Measurements from ENCODE around the gene ART1.
"Not testable (repeated sequence)": the region's sequence is repeated elsewhere in the genome, so short reads cannot be mapped to it uniquely, and the experiment has no call there.

Gene ART1

DNA sequence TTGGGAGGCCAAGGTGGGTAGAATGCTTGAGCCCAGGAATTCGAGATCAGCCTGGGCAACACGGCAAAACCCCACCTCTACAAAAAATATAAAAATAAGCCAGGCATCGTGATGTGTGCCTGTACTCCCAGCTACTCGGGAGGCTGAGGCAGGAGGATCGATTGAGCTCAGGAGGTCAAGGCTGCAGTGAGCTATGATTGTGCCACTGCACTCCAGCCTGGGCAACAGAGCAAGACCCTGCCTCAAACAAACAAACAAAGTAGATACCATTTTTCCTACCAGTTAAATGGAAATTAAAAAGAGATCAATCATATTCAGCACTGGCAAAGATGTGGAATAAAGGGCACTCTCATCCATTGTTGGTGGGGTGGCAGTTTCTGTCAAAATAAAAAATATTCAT lies 12.4 kb downstream of the ART1 start:
- H3K36me3 ChIP-seq (ENCODE audit: control insufficient read depth, low read depth, low read length); H3K4me1 ChIP-seq (ENCODE audit: control insufficient read depth, low read depth, low read length): not testable (repeated sequence)

DNA sequence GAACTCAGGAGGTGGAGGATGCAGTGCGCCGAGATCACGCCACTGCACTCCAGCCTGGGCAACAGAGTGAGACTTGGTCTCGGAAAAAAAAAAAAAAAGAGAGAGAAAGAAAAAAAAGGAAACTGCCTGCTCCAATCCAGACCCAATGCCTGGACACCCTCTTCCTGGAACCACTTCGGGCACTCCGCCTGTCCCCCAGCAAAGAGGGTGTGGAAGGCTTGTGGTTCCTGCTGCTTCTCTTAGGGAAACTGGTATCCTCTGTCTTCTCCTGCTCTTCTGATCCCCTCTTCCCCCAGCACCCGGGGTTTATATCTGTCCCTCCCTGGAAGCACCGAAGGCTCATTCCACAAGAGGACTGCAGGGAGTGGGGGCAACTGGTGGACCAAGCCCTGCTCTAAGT lies 13.3 kb downstream of the ART1 start:
- no peak overlapping the region for H3K4me3 ChIP-seq (ENCODE audit: low read length)

More for the DNA sequence above, 12.4 kb downstream of the ART1 start:
- H3K27ac ChIP-seq (ENCODE audit: low read length); H3K27me3 ChIP-seq (ENCODE audit: control insufficient read depth, insufficient read depth, low read length); H3K9ac ChIP-seq (ENCODE audit: low read length); H3K9me3 ChIP-seq (ENCODE audit: control insufficient read depth, low read depth, low read length); H3K4me3 ChIP-seq (ENCODE audit: low read length): not testable (repeated sequence)

DNA sequence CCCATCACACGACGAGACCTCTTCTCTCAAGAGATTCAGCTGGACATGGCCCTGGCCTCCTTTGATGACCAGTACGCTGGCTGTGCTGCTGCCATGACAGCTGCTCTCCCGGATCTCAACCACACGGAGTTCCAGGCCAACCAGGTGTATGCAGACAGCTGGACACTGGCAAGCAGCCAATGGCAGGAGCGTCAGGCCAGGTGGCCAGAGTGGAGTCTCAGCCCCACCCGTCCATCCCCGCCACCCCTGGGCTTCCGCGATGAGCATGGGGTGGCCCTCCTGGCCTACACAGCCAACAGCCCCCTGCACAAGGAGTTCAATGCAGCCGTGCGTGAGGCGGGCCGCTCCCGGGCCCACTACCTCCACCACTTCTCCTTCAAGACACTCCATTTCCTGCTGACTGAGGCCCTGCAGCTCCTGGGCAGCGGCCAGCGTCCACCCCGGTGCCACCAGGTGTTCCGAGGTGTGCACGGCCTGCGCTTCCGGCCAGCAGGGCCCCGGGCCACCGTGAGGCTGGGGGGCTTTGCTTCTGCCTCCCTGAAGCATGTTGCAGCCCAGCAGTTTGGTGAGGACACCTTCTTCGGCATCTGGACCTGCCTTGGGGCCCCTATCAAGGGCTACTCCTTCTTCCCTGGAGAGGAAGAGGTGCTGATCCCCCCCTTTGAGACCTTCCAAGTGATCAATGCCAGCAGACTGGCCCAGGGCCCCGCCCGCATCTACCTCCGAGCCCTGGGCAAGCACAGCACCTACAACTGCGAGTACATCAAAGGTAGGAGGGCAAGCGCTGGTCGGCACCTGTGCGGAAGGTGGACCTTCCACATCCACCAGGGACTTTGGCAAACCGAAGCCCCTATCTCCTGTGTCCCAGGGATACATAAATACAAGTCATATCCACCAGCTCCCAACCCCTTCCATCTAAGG lies 14.9 kb downstream of the ART1 start:
- no peaks in the 10 kb centered on the region for H3K9me3 ChIP-seq (ENCODE audit: control insufficient read depth, low read depth, low read length)
- no peaks in the 10 kb centered on the region for H3K27me3 ChIP-seq (ENCODE audit: control insufficient read depth, insufficient read depth, low read length)
- H3K36me3 ChIP-seq (ENCODE audit: control insufficient read depth, low read depth, low read length): no peaks in the 10 kb centered on the region
- no peaks in the 10 kb centered on the region for H3K4me1 ChIP-seq (ENCODE audit: control insufficient read depth, low read depth, low read length)
- H3K9ac ChIP-seq (ENCODE audit: low read length): no peak overlapping the region
- H3K27ac ChIP-seq (ENCODE audit: low read length): no peak overlapping the region
- no peak overlapping the region for H3K4me3 ChIP-seq (ENCODE audit: low read length)

More for the DNA sequence above, 13.3 kb downstream of the ART1 start:
- no peak overlapping the region for H3K27ac ChIP-seq (ENCODE audit: low read length)
- H3K4me1 ChIP-seq (ENCODE audit: control insufficient read depth, low read depth, low read length): no peaks in the 10 kb centered on the region
- no peaks in the 10 kb centered on the region for H3K27me3 ChIP-seq (ENCODE audit: control insufficient read depth, insufficient read depth, low read length)
- H3K9me3 ChIP-seq (ENCODE audit: control insufficient read depth, low read depth, low read length): no peaks in the 10 kb centered on the region
- no peak overlapping the region for H3K9ac ChIP-seq (ENCODE audit: low read length)
- no peaks in the 10 kb centered on the region for H3K36me3 ChIP-seq (ENCODE audit: control insufficient read depth, low read depth, low read length)

DNA sequence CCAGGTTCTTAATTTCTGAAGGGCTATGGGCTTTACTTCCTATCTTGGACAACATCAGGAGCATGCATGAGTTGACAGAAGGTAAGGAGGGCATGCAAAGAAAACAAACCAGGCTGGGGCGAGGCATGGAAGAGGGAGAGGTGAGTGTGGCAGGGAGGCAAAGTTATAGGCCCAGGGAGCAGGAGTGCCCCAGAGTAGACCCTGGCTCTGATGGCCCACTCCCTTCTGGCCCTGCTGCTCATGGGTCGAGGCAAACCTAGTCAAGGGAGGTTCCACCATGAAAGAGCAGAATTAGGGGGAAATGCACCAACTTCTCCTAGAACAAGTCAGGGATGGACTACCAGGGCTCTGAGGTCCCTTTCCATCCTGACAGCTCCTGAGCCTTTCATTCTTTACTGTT lies 16.0 kb downstream of the ART1 start:
- no peak overlapping the region for H3K9ac ChIP-seq (ENCODE audit: low read length)
- H3K27ac ChIP-seq (ENCODE audit: low read length): no peak overlapping the region
- no peaks in the 10 kb centered on the region for H3K36me3 ChIP-seq (ENCODE audit: control insufficient read depth, low read depth, low read length)
- H3K9me3 ChIP-seq (ENCODE audit: control insufficient read depth, low read depth, low read length): no peaks in the 10 kb centered on the region
- no peaks in the 10 kb centered on the region for H3K27me3 ChIP-seq (ENCODE audit: control insufficient read depth, insufficient read depth, low read length)
- H3K4me3 ChIP-seq (ENCODE audit: low read length): no peak overlapping the region
- H3K4me1 ChIP-seq (ENCODE audit: control insufficient read depth, low read depth, low read length): no peaks in the 10 kb centered on the region

DNA sequence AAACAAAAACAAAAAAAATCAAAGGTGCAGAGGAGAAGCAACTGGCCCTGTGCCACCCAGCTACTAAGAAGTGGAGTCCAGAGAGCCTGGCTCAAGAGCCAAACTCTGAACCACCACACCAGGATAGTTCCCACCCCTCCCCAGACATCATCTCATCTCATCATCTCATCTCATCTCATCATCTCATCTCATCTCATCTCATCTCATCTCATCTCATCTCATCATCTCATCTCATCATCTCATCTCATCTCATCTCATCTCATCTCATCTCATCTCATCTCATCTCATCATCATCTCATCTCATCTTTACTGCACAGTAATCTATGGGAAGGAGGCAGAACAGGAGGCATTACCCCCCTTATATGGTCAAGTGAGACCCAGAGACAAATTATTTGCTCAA lies 17.9 kb downstream of the ART1 start:
- Histone ChIP-seq H3K4me3 (ENCODE audit: low read length) (no peak overlapping the region), H3K27me3 (ENCODE audit: control insufficient read depth, insufficient read depth, low read length) (no peaks in the 10 kb centered on the region), H3K36me3 (ENCODE audit: control insufficient read depth, low read depth, low read length) (no peaks in the 10 kb centered on the region), H3K27ac (ENCODE audit: low read length) (no peak overlapping the region), H3K4me1 (ENCODE audit: control insufficient read depth, low read depth, low read length) (no peaks in the 10 kb centered on the region), H3K9me3 (ENCODE audit: control insufficient read depth, low read depth, low read length) (no peaks in the 10 kb centered on the region), H3K9ac (ENCODE audit: low read length) (no peak overlapping the region)

DNA sequence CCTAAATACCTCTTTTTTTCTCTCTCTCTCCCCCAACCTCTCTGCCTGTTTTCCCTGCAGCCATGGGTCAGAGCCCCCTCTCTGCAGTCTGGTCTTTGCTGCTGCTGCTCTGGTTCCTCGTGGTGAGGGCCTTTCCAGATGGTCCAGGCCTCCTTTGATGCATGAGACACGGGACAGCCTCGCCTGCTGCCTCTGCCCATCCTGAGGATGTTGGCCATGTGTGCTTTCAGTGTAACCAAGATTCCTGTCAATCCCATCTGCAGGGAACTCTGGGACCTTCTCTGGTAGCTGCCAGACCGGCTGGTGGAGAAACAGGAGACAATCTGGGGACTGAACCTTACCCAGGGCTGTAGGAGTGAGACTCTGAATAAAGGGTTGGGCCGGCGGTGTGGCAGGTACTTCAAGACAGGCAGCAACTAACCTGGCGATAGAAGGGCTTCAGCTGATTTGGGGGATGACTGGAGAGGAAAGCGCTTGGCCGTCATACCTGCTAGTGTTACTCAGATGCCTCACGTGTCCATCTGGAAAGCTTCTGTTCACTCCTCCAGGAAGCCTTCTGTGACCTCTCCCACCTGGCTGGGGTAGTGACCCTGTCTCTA lies 19.2 kb downstream of the ART1 start:
- Histone ChIP-seq H3K4me3 (ENCODE audit: low read length) (no peak overlapping the region), H3K27ac (ENCODE audit: low read length) (no peak overlapping the region), H3K9ac (ENCODE audit: low read length) (no peak overlapping the region), H3K27me3 (ENCODE audit: control insufficient read depth, insufficient read depth, low read length) (no peaks in the 10 kb centered on the region), H3K4me1 (ENCODE audit: control insufficient read depth, low read depth, low read length) (no peaks in the 10 kb centered on the region), H3K36me3 (ENCODE audit: control insufficient read depth, low read depth, low read length) (no peaks in the 10 kb centered on the region), H3K9me3 (ENCODE audit: control insufficient read depth, low read depth, low read length) (no peaks in the 10 kb centered on the region)

DNA sequence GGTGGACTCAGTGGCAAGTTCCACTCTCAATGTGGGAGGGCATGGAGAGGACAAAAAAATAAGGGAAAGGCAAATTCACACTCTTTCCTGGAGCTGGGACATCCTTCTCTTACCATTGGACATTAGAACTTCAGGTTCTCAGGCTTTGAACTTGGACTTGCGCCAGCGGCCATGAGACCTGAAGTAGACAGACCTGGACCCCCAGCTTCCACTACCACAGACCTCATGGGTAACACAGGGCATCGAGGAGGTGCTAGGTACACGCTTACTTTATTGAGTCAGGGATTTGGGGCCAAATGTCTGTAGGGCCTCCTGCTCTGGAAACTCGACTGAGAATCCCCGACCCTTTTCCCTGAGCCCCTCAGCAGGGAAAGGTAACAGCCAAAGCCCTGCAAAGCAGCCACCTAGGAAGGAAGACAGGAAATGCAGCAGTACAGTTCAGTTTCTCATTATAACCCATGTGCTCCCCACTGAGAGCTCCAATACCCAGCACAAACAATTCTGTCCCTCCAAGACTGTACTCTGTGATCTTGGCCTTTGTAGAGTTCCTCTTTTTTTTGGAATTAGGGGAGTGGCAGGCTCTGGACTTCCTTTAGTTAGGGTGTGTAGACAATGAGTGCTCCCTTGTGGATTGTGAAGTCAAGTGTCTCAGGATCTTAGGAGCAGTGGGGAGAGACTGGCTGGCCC lies 20.6 kb downstream of the ART1 start:
- no peaks in the 10 kb centered on the region for H3K36me3 ChIP-seq (ENCODE audit: control insufficient read depth, low read depth, low read length)
- H3K9me3 ChIP-seq (ENCODE audit: control insufficient read depth, low read depth, low read length): no peaks in the 10 kb centered on the region
- no peaks in the 10 kb centered on the region for H3K4me1 ChIP-seq (ENCODE audit: control insufficient read depth, low read depth, low read length)
- no peaks in the 10 kb centered on the region for H3K27me3 ChIP-seq (ENCODE audit: control insufficient read depth, insufficient read depth, low read length)
- H3K27ac ChIP-seq (ENCODE audit: low read length): no peak overlapping the region
- no peak overlapping the region for H3K4me3 ChIP-seq (ENCODE audit: low read length)
- H3K9ac ChIP-seq (ENCODE audit: low read length): no peak overlapping the region

DNA sequence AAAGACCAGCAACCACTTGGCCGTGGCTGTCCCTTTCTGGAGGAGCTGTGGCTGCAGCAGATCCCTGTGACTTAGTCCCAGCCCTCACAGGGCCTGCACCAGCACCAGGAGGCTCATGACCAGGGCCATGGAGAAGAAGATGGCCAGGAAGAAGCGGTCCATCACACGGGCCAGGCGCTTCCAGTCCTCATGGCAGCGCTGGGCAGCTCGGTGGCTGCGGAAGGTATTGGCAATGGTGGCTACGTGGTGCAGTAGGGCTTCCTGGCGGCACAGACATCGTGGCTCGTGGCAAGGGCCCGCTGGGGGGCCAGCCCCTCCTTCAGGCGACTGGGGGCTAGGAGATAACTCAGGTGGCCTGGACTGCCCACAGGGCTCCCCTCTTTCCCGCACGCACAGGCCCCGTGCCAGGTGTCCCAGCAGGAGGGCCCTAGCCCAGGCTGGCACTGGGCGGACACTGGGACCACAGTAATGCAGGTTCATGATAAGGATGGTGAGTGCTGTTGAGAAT lies 21.1 kb downstream of the ART1 start:
- no peaks in the 10 kb centered on the region for H3K36me3 ChIP-seq (ENCODE audit: control insufficient read depth, low read depth, low read length)
- no peak overlapping the region for H3K27ac ChIP-seq (ENCODE audit: low read length)
- no peaks in the 10 kb centered on the region for H3K27me3 ChIP-seq (ENCODE audit: control insufficient read depth, insufficient read depth, low read length)
- H3K9ac ChIP-seq (ENCODE audit: low read length): no peak overlapping the region
- no peak overlapping the region for H3K4me3 ChIP-seq (ENCODE audit: low read length)
- H3K4me1 ChIP-seq (ENCODE audit: control insufficient read depth, low read depth, low read length): no peaks in the 10 kb centered on the region
- H3K9me3 ChIP-seq (ENCODE audit: control insufficient read depth, low read depth, low read length): no peaks in the 10 kb centered on the region

DNA sequence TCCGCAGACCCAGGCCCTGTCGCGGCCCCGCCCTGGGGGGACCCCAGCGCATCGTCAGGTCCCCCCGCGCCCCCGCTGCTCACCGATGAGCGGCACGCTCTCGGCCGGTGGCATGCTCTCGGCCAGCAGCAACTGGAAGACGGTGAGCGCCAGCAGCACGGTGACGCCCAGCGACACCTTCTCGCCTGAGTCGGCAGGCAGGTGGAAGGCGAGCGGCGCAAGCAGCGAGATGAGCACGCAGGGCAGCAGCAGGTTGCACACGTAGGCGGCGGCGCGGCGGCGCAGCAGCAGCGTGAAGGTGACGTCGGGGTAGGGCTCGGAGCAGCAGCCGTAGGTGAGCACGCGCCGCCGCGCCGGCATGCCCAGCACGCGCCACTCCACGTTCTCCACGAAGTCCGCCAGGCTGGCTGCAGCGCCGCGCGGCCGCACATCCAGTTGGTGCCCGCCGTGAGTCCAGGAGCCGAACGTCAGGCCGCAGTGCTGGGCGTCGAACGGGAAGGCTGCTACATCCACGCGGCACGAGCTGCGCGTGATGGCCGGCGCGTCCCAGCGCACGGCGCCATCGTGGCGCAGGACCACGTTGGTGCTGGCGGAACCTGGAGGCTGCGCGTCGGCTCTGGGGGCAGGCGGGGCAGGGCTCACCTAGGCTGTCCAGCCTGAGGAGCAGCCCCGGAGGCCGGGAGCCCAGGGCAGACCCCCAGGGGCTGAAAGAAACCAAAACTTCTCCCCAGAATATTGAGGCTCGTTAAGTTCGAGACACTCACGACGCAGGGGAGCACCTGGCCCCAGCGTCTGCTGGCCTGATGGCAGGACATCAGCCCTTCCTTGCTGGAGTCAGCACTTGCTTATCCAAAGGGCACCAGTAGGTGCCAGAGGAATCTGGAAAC lies 22.5 kb downstream of the ART1 start:
- H3K4me1 ChIP-seq (ENCODE audit: control insufficient read depth, low read depth, low read length): no peaks in the 10 kb centered on the region
- H3K4me3 ChIP-seq (ENCODE audit: low read length): no peak overlapping the region
- H3K9me3 ChIP-seq (ENCODE audit: control insufficient read depth, low read depth, low read length): no peaks in the 10 kb centered on the region
- H3K9ac ChIP-seq (ENCODE audit: low read length): no peak overlapping the region
- H3K27me3 ChIP-seq (ENCODE audit: control insufficient read depth, insufficient read depth, low read length): no peaks in the 10 kb centered on the region
- H3K36me3 ChIP-seq (ENCODE audit: control insufficient read depth, low read depth, low read length): peaks cover 1% of the 10 kb centered on the region
- H3K27ac ChIP-seq (ENCODE audit: low read length): no peak overlapping the region

DNA sequence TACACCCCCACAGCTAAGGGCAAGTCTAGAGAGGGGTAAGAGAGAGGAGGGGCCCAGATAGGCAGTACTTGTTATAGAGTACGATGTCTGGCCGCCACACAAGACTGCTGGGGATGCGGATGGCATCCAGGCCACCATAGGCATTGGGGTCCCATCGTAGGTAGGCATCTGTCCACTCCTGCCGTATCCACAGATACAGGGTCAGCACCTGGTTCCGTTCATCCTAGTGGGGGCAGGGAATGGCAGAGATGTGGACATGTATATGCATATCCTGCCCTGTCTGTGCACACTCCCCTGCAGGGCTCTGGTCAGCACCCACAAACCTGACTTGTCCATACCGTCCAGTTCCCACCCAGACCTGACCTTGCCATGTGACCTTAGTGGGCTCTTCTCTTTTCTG lies 24.2 kb downstream of the ART1 start:
- no peaks in the 10 kb centered on the region for H3K4me1 ChIP-seq (ENCODE audit: control insufficient read depth, low read depth, low read length)

DNA sequence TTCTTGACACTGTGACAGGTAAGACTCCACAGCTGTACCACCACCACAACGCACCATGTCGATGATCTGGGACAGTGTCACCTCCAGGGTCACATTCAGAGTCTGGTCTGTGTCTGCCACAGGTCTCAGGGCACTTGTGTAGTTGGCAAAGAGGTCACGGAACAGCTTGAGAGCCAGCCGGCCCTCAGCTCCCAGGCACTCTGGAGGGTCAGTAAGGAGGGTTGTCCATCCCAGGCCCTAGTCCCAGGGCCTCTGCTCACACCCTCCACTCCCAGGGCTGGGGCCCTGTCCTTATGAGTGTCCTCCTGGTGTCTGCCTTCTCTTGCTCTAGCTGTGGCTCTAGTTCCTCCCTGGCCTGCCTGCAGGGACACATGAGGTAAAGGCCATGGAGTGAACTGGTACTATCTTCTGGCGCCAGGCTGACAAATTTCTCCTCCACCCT lies 24.8 kb downstream of the ART1 start:
- H3K4me3 ChIP-seq (ENCODE audit: low read length): no peak overlapping the region
- H3K36me3 ChIP-seq (ENCODE audit: control insufficient read depth, low read depth, low read length): peaks cover 15% of the 10 kb centered on the region
- H3K27ac ChIP-seq (ENCODE audit: low read length): no peak overlapping the region
- H3K9me3 ChIP-seq (ENCODE audit: control insufficient read depth, low read depth, low read length): no peaks in the 10 kb centered on the region
- H3K27me3 ChIP-seq (ENCODE audit: control insufficient read depth, insufficient read depth, low read length): no peaks in the 10 kb centered on the region
- H3K9ac ChIP-seq (ENCODE audit: low read length): no peak overlapping the region
- H3K4me1 ChIP-seq (ENCODE audit: control insufficient read depth, low read depth, low read length): no peaks in the 10 kb centered on the region

More for the DNA sequence above, 24.2 kb downstream of the ART1 start:
- Histone ChIP-seq H3K9ac (ENCODE audit: low read length) (no peak overlapping the region), H3K9me3 (ENCODE audit: control insufficient read depth, low read depth, low read length) (no peaks in the 10 kb centered on the region), H3K4me3 (ENCODE audit: low read length) (no peak overlapping the region), H3K27me3 (ENCODE audit: control insufficient read depth, insufficient read depth, low read length) (no peaks in the 10 kb centered on the region), H3K27ac (ENCODE audit: low read length) (no peak overlapping the region), H3K36me3 (ENCODE audit: control insufficient read depth, low read depth, low read length) (peaks cover 9% of the 10 kb centered on the region)
